Measurements from ENCODE around the gene NUCB2.

Gene NUCB2

GRCh38 chr11:17333799-17334586, 57.5 kb downstream of the NUCB2 start:
- no peak for DNase-seq (ENCODE audit: low read depth in 2 of 2)

GRCh38 chr11:17343257-17343656, 66.7 kb downstream of the NUCB2 start:
- no peak for DNase-seq (ENCODE audit: low read depth in 2 of 2)

GRCh38 chr11:17343907-17344306, 67.4 kb downstream of the NUCB2 start:
- DNase-seq (ENCODE audit: low read depth in 2 of 2), result peak; percentile 24 to 42

GRCh38 chr11:17347676-17348075, 71.1 kb downstream of the NUCB2 start:
- no peak for DNase-seq (ENCODE audit: low read depth in 2 of 2)

GRCh38 chr11:17350455-17351171, 74.1 kb downstream of the NUCB2 start:
- no peak for DNase-seq (ENCODE audit: low read depth in 2 of 2)

GRCh38 chr11:17351172-17351509, 74.6 kb downstream of the NUCB2 start:
- DNase-seq (ENCODE audit: low read depth in 2 of 2), result no peak

- peak; percentile 43 to 46 for DNase-seq (ENCODE audit: low read depth in 2 of 2)
These were observed 75.1 kb downstream of the NUCB2 start, which contains the start of gene NCR3LG1 for GRCh38 chr11:17351510-17352176. TSS of gene NCR3LG1 (plus strand) at chr11:17351800. CDS start at chr11:17351970, 170 bp downstream.

GRCh38 chr11:17352950-17353820, 76.6 kb downstream of the NUCB2 start:
- peak; percentile 61 to 72 for DNase-seq (ENCODE audit: low read depth in 2 of 2)

- DNase-seq (ENCODE audit: low read depth in 2 of 2), result no peak
These were observed 77.5 kb downstream of the NUCB2 start for GRCh38 chr11:17353821-17354600.

GRCh38 chr11:17354601-17354991, 78.1 kb downstream of the NUCB2 start:
- peak; percentile 34 to 40 for DNase-seq (ENCODE audit: low read depth in 2 of 2)

GRCh38 chr11:17366495-17366894, 90.0 kb downstream of the NUCB2 start:
- no peak for DNase-seq (ENCODE audit: low read depth in 2 of 2)

- DNase-seq (ENCODE audit: low read depth in 2 of 2), result no peak
These were observed 92.0 kb downstream of the NUCB2 start for GRCh38 chr11:17368551-17368950.

GRCh38 chr11:17369094-17369493, 92.6 kb downstream of the NUCB2 start:
- DNase-seq (ENCODE audit: low read depth in 2 of 2), result no peak

- DNase-seq (ENCODE audit: low read depth in 2 of 2), result no peak
These were observed 93.2 kb downstream of the NUCB2 start for GRCh38 chr11:17369684-17370243.

- no peak for DNase-seq (ENCODE audit: low read depth in 2 of 2)
These were observed 95.1 kb downstream of the NUCB2 start for GRCh38 chr11:17371614-17372013.

GRCh38 chr11:17375547-17375946, 99.0 kb downstream of the NUCB2 start:
- DNase-seq (ENCODE audit: low read depth in 2 of 2), result no peak

- DNase-seq (ENCODE audit: low read depth in 2 of 2), result no peak
These were observed 100.0 kb downstream of the NUCB2 start for GRCh38 chr11:17376493-17376892.

- DNase-seq (ENCODE audit: low read depth in 2 of 2), result no peak
These were observed 102.1 kb downstream of the NUCB2 start for GRCh38 chr11:17378655-17379054.

GRCh38 chr11:17379383-17380180, 103.0 kb downstream of the NUCB2 start:
- no peak for DNase-seq (ENCODE audit: low read depth in 2 of 2)

- DNase-seq (ENCODE audit: low read depth in 2 of 2), result no peak
These were observed 104.6 kb downstream of the NUCB2 start for GRCh38 chr11:17381156-17381555.

Measured in stimulated activated CD8-positive, alpha-beta memory T cell treated with anti-CD3 and anti-CD28 coated beads, Interleukin-15, amount 100 ng/mL, for 48 hours (primary cell).